HG02938 (cell line): ENCODE data around the gene PYGL.
"Not testable (repeated sequence)": the region's sequence is repeated elsewhere in the genome, so short reads cannot be mapped to it uniquely, and the experiment has no call there.

ENCODE experiments used
- ATAC-seq: cut with Tn5 transposase; IDR thresholded peaks from one replicate; pipeline ENCODE4 v1.9.1; 2021; ENCODE audit warnings: mild to moderate bottlenecking, moderate library complexity; ENCODE audit not compliant: unreplicated experiment

Gene PYGL

DNA sequence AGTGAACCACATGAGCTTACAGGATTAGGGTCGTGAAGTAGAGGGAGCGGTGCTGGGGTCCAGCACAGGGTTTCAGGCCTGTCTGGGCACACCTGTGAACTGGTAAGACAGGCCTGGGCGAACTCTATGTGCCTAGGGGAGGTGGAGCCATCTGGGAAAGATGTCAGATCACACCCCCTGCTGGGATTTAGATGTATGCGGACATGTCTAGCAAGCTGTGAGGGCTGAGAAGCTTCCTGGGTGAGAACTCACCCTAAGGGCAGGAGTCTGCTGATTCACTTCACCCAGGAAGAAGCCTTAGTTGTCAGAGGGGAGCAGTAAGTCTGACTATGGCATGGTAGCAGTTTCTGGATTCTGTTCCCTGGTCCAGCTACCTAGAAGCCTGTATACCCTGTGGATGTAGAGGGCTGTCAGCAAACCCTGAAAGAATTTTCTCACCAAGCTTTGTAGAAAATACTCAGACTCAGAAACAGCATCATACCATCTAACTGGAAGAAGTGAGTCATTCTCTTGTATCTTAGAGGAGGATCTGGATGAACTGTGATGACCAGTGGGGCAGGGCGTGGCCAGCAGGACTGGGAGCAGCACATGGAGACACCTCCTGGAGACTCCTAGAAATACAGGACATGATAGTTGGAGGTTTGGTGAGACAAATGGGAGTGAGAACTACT lies 11.2 kb upstream of the PYGL start:
- ATAC-seq, result no peak

DNA sequence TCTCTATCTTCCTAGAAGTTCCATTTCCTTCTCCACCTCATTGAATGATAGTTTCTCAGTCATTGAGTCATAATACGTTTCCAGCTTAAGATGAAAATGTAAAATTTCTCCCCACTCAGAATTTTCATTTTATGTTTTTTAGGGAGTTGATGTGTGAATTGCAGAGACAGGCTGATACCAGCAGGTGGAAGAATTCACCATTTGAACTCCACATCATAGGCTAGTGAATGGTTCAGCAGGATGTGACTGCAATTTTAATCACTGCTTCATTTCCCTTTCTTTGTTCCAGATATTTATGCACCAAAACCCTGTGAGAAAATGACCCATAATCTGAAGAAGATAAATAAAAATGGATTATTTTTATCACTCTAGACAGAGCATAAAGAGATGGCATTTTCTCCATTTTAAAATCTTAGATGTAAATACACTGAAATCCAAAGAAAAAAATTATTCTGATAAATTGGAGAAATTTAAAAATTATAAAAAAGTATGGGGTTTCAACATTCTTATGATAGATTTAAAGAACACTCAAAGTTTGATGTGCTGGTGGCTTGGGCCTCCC lies 10.6 kb upstream of the PYGL start:
- no peak for ATAC-seq

DNA sequence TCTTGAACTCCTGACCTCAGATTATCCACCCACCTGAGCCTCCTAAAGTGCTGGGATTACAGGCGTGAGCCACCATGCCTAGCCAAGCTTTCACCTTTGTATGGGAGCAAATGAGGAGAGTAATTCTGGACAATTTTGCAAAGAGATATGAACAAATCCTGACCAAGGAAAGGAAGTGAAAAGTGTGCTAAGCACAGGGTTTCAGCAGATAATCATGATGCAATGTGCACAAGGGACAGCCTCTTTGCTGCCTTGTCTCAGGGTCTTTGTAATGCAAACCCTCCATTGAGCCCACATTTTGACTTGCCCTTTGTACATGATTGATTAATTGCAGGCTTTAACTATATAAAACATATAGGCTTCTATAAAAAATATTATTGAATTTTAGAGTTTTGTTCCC lies 9.2 kb upstream of the PYGL start:
- no peak for ATAC-seq

GRCh38 chr14:50951032-50951431 lies 6.7 kb upstream of the PYGL start:
- ATAC-seq, result no peak

DNA sequence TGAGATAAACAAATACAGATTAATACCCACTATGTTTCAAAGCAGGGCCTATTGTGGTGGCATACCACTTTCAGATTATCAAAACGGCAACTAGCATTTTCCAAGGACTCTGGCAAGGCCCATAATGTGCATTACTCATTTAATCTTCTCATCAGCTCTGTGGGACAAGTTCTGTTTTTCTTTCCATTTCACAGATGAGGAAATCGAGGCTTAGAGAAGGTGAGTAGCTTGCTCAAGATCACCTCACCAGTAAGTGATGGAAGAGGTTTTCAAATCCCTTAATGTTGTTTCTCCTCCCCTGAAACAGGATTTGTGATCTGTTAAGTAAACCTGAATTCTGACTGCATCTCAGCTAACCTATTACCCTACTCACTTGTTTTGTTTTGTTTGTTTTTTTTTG lies 3.9 kb upstream of the PYGL start:
- no peak for ATAC-seq

DNA sequence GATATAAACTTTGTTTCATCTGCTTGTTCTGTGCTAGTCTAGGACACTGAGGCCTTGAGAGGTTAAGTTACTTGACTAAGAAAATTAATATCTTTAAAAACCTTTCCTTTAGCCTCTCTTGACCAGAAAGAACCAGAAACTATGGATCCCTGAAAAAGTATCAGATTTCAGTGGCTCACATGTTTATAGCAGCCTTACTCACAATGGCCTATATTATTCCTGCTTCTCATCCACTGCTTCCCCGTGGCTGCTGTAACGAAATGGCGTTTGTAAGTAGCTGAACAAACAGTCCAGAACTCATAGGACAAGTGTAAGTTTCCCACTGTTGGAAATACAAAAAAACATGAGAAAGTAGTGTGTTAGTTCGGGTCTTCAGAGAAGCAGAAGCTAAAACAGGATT lies 3.2 kb upstream of the PYGL start:
- ATAC-seq, result no peak

DNA sequence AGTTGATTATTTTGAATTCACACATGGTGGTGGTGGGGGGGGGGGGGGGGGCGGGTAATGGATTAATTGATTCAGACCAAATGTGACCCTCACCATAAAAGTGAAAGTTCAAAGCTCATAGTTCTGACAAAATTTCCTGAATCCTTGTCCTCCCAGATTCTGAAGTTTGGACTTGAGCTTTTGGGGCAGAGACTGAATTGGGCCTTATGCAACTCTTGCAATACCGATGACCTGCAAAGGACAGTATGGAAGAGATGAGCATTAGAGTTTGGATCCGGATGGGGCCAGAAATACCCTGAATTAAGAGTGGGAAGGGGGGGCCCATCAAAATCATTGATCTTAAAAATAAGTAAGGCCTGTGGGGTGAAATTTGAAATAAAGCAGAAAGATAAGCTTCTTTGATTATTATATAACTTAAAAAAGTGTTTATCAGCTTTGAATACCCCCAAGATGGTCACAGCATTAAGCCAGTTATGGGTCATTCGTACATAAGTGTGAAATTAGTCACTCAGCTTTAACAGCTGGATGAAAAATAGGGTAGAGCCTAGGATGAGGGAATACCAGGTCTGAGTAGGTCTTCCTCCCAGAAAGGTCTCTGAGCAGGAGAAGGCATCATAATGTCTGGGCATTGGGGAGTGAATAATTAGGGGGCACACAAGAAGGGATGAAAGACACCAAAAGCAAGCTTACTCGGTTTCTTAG lies 2.1 kb upstream of the PYGL start:
- ATAC-seq, result no peak

DNA sequence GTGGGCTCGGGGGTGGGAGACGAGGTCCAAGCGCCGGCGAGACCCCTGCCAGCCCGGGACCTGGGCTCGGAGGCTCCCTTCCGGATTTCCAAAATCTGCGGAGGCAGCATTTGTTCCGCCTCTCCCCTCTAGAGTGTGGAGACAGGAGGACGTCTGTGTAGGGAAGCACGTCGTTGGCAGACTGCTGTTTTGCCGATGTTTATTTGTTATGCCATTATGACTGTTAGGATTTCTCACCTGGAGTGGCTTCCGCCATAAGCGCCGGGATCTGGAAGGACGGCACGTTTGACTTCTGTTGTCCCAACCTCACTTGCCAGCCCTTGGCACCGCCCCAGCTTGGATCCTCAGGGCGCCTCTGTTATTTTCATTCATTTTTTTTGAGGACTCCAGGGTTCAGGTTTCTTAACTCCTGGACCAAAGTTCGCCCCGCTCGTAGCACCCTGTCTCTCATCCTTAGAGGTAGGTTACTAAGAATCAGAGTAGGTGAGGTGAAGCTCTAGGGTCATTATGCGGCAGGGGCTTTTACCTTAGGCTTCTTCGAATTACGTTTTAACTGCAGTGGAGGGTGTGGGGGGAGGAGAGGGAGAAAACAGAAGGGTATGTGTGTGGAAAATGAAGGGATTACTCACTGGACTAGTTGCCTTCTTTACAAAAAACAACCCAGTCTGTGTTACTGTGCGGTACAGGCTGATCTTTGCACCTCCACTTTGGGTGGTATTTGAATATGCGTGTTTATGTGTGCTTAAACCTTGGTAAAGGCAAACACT lies 547 bp upstream of the PYGL start:
- ATAC-seq, result no peak

- ATAC-seq, result no peak
Observed at GRCh38 chr14:50943261-50943942, 881 bp downstream of the PYGL start.

GRCh38 chr14:50941638-50942037 lies 2.6 kb downstream of the PYGL start:
- not testable (repeated sequence) for ATAC-seq

- no peak for ATAC-seq
Observed at GRCh38 chr14:50941151-50941550, 3.1 kb downstream of the PYGL start.

GRCh38 chr14:50937800-50938199 lies 6.5 kb downstream of the PYGL start:
- ATAC-seq, result no peak

DNA sequence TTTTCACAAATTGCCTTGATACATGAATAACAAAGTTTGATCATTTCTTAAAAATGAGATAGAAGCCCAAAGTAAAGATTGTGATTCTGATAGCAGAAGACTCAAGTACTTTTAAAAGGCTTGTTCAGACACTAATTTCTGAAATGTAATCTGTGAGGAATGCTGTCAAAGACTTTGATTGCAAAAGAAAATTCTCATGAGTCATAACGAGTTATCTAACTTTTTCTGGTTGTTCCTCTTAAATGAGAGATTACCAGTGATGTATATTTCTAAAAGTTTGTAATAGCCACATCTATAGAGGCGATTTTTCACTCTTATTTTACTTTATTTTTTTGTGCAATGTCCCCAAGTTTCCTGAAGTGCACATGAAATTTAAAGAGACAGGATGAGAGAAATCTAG lies 7.0 kb downstream of the PYGL start:
- ATAC-seq, result no peak

DNA sequence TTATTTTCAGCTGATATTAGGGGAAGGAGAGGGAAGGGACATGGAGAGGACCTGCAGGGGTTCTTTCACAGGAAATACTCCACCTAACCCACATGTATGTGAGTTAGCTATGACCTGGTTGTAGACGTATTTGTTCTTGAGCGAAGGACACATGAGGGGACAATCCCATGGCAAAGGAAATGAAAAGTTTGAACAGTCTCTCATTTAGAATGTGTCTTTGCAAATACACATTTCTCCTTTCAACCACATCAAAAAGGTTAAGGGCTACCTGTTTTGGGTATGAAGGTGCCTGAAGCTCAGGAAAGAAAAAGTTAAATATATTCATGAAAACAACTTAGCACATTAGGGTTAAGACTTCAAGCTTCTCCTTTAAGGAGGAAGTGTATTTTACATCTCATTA lies 7.4 kb downstream of the PYGL start:
- ATAC-seq, result no peak

GRCh38 chr14:50936016-50936340 lies 8.3 kb downstream of the PYGL start:
- ATAC-seq, result no peak

DNA sequence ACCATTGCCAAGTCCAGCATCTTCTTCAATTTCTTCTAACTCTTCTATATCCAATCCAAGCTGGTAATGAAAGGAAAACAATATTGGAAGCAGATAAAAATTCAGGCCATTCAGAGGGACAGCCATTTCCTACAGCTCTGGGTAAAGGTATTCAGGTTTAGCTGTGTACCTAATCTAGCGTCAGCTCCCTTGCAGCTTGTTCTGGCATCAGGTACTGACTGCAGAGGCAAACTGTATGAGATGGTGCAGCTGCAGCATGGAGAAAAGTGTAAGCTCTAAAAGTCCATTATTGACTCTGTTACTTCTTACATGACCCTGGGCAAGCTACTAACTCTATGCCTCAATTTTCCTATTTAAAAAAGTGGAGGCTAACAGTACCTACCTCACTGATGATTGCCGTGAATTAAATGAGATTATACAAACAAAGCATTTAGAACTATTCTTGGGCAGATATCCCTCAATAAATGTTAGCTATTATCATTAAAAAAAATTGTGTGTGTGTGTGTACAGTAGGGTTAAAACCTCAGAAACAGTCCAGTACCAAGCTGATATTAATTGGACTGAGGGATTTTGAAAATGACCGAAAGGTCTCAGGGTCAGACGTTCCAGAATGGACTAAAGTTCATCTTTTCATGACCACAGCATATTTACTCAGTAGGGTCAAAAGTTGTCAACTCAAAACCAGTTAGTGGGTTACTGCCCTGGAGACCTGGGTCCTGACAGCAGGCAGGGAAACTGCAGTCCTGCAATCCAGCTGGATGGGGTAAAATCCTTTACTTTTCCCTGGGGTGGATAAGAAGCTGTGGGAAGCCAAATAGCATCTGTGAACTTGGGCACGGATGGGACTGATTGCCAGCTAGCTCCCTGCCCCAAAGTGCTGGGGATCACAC lies 8.9 kb downstream of the PYGL start:
- ATAC-seq, result no peak

- no peak for ATAC-seq
Observed at GRCh38 chr14:50932592-50933495, 11.4 kb downstream of the PYGL start.

- ATAC-seq, result no peak
Observed at GRCh38 chr14:50932156-50932555, 12.1 kb downstream of the PYGL start.

- ATAC-seq, result no peak
Observed at GRCh38 chr14:50931559-50931958, 12.7 kb downstream of the PYGL start.
